ENCODE data around the gene APOB. TPM values are rescaled to one million over a fixed set of nuclear protein-coding genes. Genes with fewer than 3 reads are reported as not detected.

Gene APOB
- total and polyA plus RNA-seq, 2 of the 13 experiments (the other 11 are each of a cell fraction or from before 2014, with no cell fraction given), result 1,569 to 2,515 TPM

GRCh38 chr2:21005700-21006422 lies 38.0 kb downstream of the APOB start (continued):
- TF ChIP-seq GRHL1 (CRISPR knock-in tag; conservative IDR thresholded peaks at IDR 0.05) (no peak), ZNF570 (CRISPR knock-in tag; IDR thresholded peaks at IDR 0.05; ENCODE audit: borderline replicate concordance) (no peak), ZNF430 (CRISPR knock-in tag; IDR thresholded peaks at IDR 0.05) (no peak), TAF15 (IDR thresholded peaks at IDR 0.05; ENCODE audit: low read depth, low read length, poor library complexity, severe bottlenecking) (no peak), TMF1 (CRISPR knock-in tag; IDR thresholded peaks at IDR 0.05; ENCODE audit: low read depth) (0 out of 2 replicates have a peak, but pooled peaks have one; percentile 24), KDM1A (CRISPR knock-in tag; IDR thresholded peaks at IDR 0.05) (no peak), IRX3 (CRISPR knock-in tag; IDR thresholded peaks at IDR 0.05; ENCODE audit: borderline replicate concordance, low read depth) (no peak), PLSCR1 (CRISPR knock-in tag; IDR thresholded peaks at IDR 0.05; ENCODE audit: borderline replicate concordance) (no peak), YEATS4 (CRISPR knock-in tag; IDR thresholded peaks at IDR 0.05; ENCODE audit: borderline replicate concordance) (no peak), TEAD3 (CRISPR knock-in tag; optimal IDR thresholded peaks at IDR 0.05; ENCODE audit: borderline replicate concordance) (no peak), ZNF362 (CRISPR knock-in tag; IDR thresholded peaks at IDR 0.05; ENCODE audit: borderline replicate concordance) (no peak), ZNF468 (CRISPR knock-in tag; IDR thresholded peaks at IDR 0.05) (no peak), NR1H2 (CRISPR knock-in tag; IDR thresholded peaks at IDR 0.05; ENCODE audit: borderline replicate concordance, low read depth) (no peak), FOXJ3 (CRISPR knock-in tag; IDR thresholded peaks at IDR 0.05; ENCODE audit: borderline replicate concordance) (0 out of 2 replicates have a peak, but pooled peaks have one; percentile 26), CBFB (CRISPR knock-in tag; IDR thresholded peaks at IDR 0.05) (no peak), AGO2 (optimal IDR thresholded peaks at IDR 0.05; ENCODE audit: low read depth, low read length) (peak; percentile 91), ZNF713 (CRISPR knock-in tag; IDR thresholded peaks at IDR 0.05) (no peak), MAF1 (CRISPR knock-in tag; IDR thresholded peaks at IDR 0.05; ENCODE audit: borderline replicate concordance) (peak; percentile 55; the same call in 1 of the 2 replicates), CHD2 (IDR thresholded peaks at IDR 0.05; ENCODE audit: low read depth, low read length) (0 out of 2 replicates have a peak, but pooled peaks have one; percentile 30), ZNF597 (CRISPR knock-in tag; IDR thresholded peaks at IDR 0.05) (no peak), KLF16 (CRISPR knock-in tag; IDR thresholded peaks at IDR 0.05) (no peak; a peak in 1 of 4 replicates), USF2 (IDR thresholded peaks at IDR 0.05; ENCODE audit: low read depth, low read length) (no peak), USF2 (CRISPR knock-in tag; IDR thresholded peaks at IDR 0.05; ENCODE audit: borderline replicate concordance) (no peak)

Data from HepG2 (cell line).